MM.1S (cell line): ENCODE data around the gene ELOVL2.

Experiments
- DNase-seq: peaks from one replicate; pipeline ENCODE4 v3.0.0-alpha.2; 2015
- H2AFZ ChIP-seq: fragments of 300-600 bp; sonication (generic); 2 replicates; pipeline ENCODE4 v1.6.0; 2016; ENCODE audit warnings: antibody characterized with exemption, low read length
- H3F3A ChIP-seq: fragments of 300-600 bp; sonication (generic); 2 replicates; pipeline ENCODE4 v1.6.1; 2016; ENCODE audit warnings: mild to moderate bottlenecking, antibody characterized with exemption, low read length, moderate library complexity, mixed read lengths; ENCODE audit not compliant: insufficient read depth
- H3K27ac ChIP-seq: fragments of 300-600 bp; sonication (generic); 2 replicates; pipeline ENCODE4 v1.5.1; 2016; ENCODE audit warnings: mild to moderate bottlenecking, low read length
- H3K27me3 ChIP-seq: fragments of 300-600 bp; sonication (generic); replicated peaks from 2 replicates; pipeline ENCODE4 v1.6.0; 2016; ENCODE audit warnings: low read length; ENCODE audit not compliant: insufficient read depth
- H3K36me3 ChIP-seq: fragments of 300-600 bp; sonication (generic); replicated peaks from 2 replicates; pipeline ENCODE4 v1.6.1; 2016; ENCODE audit warnings: mild to moderate bottlenecking, low read length, mixed read lengths; ENCODE audit not compliant: insufficient read depth
- H3K4me1 ChIP-seq: fragments of 300-600 bp; sonication (generic); 2 replicates; pipeline ENCODE4 v1.6.1; 2016; ENCODE audit warnings: low read length, mixed read lengths
- H3K4me2 ChIP-seq: fragments of 300-600 bp; sonication (generic); 2 replicates; pipeline ENCODE4 v1.6.0; 2016; ENCODE audit warnings: low read depth, low read length
- H3K4me3 ChIP-seq: fragments of 300-600 bp; sonication (generic); 2 replicates; pipeline ENCODE4 v1.5.1; 2016; ENCODE audit warnings: low read length, mixed read lengths
- H3K79me2 ChIP-seq: fragments of 300-600 bp; sonication (generic); 2 replicates; pipeline ENCODE4 v1.6.1; 2016; ENCODE audit warnings: mixed run types, low read length, mixed read lengths
- H3K9ac ChIP-seq: fragments of 300-600 bp; sonication (generic); 2 replicates; pipeline ENCODE4 v1.6.1; 2016; ENCODE audit warnings: low read length, mixed read lengths
- H3K9me2 ChIP-seq: fragments of 300-600 bp; sonication (generic); replicated peaks from 2 replicates; pipeline ENCODE4 v1.6.1; 2016; ENCODE audit warnings: mild to moderate bottlenecking, low read length, mixed read lengths; ENCODE audit not compliant: insufficient read depth
- H3K9me3 ChIP-seq: fragments of 300-600 bp; sonication (generic); replicated peaks from 2 replicates; pipeline ENCODE4 v1.6.1; 2016; ENCODE audit warnings: mild to moderate bottlenecking, low read length, mixed read lengths; ENCODE audit not compliant: insufficient read depth
- H4K20me1 ChIP-seq: fragments of 300-600 bp; sonication (generic); 2 replicates; pipeline ENCODE4 v1.6.1; 2016; ENCODE audit warnings: mild to moderate bottlenecking, low read length, moderate library complexity, mixed read lengths; ENCODE audit not compliant: insufficient read depth
- CTCF ChIP-seq: fragments of 300-600 bp; sonication (generic); IDR thresholded peaks from 2 replicates; pipeline ENCODE4 v1.5.1; 2016; ENCODE audit warnings: antibody characterized with exemption, low read length, mixed read lengths
- EZH2 ChIP-seq: fragments of 300-600 bp; sonication (generic); optimal IDR thresholded peaks from 2 replicates; pipeline ENCODE3; 2017; ENCODE audit warnings: low read depth, mild to moderate bottlenecking, antibody characterized with exemption, low read length, mixed read lengths
- EZH2phosphoT487 ChIP-seq: fragments of 300-600 bp; sonication (generic); IDR thresholded peaks from 2 replicates; pipeline ENCODE4 v1.6.1; 2018; ENCODE audit warnings: antibody characterized with exemption, low read length

Gene ELOVL2

GRCh38 chr6:11011787-11012234 is 32.3 kb downstream of the ELOVL2 start:
- H2AFZ ChIP-seq = no peak overlapping the region
- no peak overlapping the region for H3K4me3 ChIP-seq
- no peak overlapping the region for H3K9ac ChIP-seq
- H3K27me3 ChIP-seq = no peaks in the 10 kb centered on the region
- no peak overlapping the region for H3K27ac ChIP-seq
- no peak for TF ChIP-seq CTCF
- no peak for TF ChIP-seq EZH2
- TF ChIP-seq EZH2phosphoT487 = no peak
- H3K9me2 ChIP-seq = no peaks in the 10 kb centered on the region
- H3K4me1 ChIP-seq = peaks cover 22% of the 10 kb centered on the region
- H3K4me2 ChIP-seq = no peak overlapping the region
- no peaks in the 10 kb centered on the region for H4K20me1 ChIP-seq
- no peak for DNase-seq
- H3F3A ChIP-seq = 0 out of 2 replicates have a peak, but pooled peaks cover 9% of the 10 kb centered on the region
- no peaks in the 10 kb centered on the region for H3K9me3 ChIP-seq
- H3K36me3 ChIP-seq = no peaks in the 10 kb centered on the region
- H3K79me2 ChIP-seq = no peaks in the 10 kb centered on the region

GRCh38 chr6:11009353-11009752 is 34.8 kb downstream of the ELOVL2 start:
- peak; percentile 75 for DNase-seq
- H3K9ac ChIP-seq = no peak overlapping the region
- H3K9me3 ChIP-seq = no peaks in the 10 kb centered on the region
- no peaks in the 10 kb centered on the region for H3K36me3 ChIP-seq
- H3F3A ChIP-seq = 0 out of 2 replicates have a peak, but pooled peaks cover 9% of the 10 kb centered on the region
- H3K9me2 ChIP-seq = no peaks in the 10 kb centered on the region
- no peaks in the 10 kb centered on the region for H4K20me1 ChIP-seq
- H3K4me1 ChIP-seq = peaks cover 22% of the 10 kb centered on the region
- no peaks in the 10 kb centered on the region for H3K79me2 ChIP-seq
- TF ChIP-seq EZH2 (no peak), CTCF (no peak), EZH2phosphoT487 (no peak)
- H3K27ac ChIP-seq = peak overlapping the region; percentile 53; the same call in 1 of the 2 replicates
- H3K27me3 ChIP-seq = no peaks in the 10 kb centered on the region
- peak overlapping the region; percentile 25; the same call in 1 of the 2 replicates for H2AFZ ChIP-seq
- H3K4me2 ChIP-seq = peak overlapping the region; percentile 38
- H3K4me3 ChIP-seq = peak overlapping the region; percentile 30; the same call in 1 of the 2 replicates

- no peaks in the 10 kb centered on the region for H3K27me3 ChIP-seq
- H3K9ac ChIP-seq = no peak overlapping the region
- no peaks in the 10 kb centered on the region for H3K79me2 ChIP-seq
- H3K4me3 ChIP-seq = peak overlapping the region; percentile 30; the same call in 1 of the 2 replicates
- DNase-seq = no peak
- H3F3A ChIP-seq = 0 out of 2 replicates have a peak, but pooled peaks cover 9% of the 10 kb centered on the region
- H2AFZ ChIP-seq = peak overlapping the region; percentile 25; the same call in 1 of the 2 replicates
- peak overlapping the region; percentile 53; the same call in 1 of the 2 replicates for H3K27ac ChIP-seq
- H3K9me3 ChIP-seq = no peaks in the 10 kb centered on the region
- no peak for TF ChIP-seq EZH2
- TF ChIP-seq EZH2phosphoT487 = no peak
- TF ChIP-seq CTCF = no peak
- H3K9me2 ChIP-seq = no peaks in the 10 kb centered on the region
- H3K36me3 ChIP-seq = no peaks in the 10 kb centered on the region
- H4K20me1 ChIP-seq = no peaks in the 10 kb centered on the region
- peak overlapping the region; percentile 38 for H3K4me2 ChIP-seq
- H3K4me1 ChIP-seq = peaks cover 22% of the 10 kb centered on the region
Measured at GRCh38 chr6:11008821-11009220, 35.3 kb downstream of the ELOVL2 start.
